ENCODE results near the gene ADAMTSL4.
"Not testable (repeated sequence)": the region's sequence is repeated elsewhere in the genome, so short reads cannot be mapped to it uniquely, and the experiment has no call there.

GRCh38 chr1:150605451-150605731, 56.2 kb downstream of the ADAMTSL4 start:
- not testable (repeated sequence) for TF ChIP-seq CTCF (IDR thresholded peaks at IDR 0.05; ENCODE audit: insufficient read depth, low read depth, low read length); EZH2 (IDR thresholded peaks at IDR 0.05; ENCODE audit: insufficient read depth, low read length)

Measured in astrocyte (in vitro differentiated cells and primary cell).